Measurements from ENCODE around the gene RFTN2. TPM values are rescaled to one million over a fixed set of nuclear protein-coding genes. Genes with fewer than 3 reads are reported as not detected.

RFTN2 gene
- total and polyA plus RNA-seq, 9 of the 15 experiments (the other 6 are each of a cell fraction or from before 2014, with no cell fraction given) = 0.01 to 0.11 (median 0.04) TPM; not detected in 6

DNA sequence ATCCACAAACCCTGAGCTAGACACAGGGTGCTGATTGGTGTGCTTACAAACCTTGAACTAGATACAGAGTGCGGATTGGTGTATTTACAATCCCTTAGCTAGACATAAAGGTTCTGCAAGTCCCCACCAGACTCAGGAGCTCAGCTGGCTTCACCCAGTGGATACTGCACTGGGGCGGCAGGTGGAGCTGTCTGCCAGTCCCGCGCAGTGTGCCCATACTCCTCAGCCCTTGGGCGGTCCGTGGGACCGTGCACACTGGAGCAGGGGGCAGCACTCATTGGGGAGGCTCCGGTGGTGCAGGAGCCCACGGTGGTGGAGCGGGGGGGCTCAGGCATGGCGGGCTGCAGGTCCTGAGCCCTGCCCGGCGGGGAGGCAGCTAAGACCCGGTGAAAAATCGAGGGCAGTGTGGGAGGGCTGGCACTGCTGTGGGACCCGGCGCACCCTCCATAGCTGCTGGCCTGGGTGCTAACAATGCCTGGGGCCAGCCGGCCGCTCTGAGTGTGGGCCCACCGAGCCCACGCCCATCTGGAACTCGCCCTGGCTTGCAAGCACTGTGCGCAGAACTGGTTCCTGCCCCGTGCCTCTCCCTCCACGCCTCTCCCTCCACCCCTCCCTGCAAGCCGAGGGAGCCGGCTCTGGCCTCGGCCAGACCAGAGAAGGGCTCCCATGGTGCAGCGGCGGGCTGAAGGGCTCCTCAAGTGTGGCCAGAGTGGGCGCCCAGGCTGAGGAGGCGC, 83.9 kb downstream of the RFTN2 start:
- in situ Hi-C loops (cut with MboI) = no loop called here
- ChIA-PET CTCF (ENCODE audit: low intra/inter-chr PET ratio) (no interaction called here), POLR2A (no interaction called here)
- FAIRE-seq = no peak
- H3K79me2 ChIP-seq (ENCODE audit: control insufficient read depth, insufficient read depth, low read length) = no peaks in the 10 kb centered on the region
- no peaks in the 10 kb centered on the region for H3K9me3 ChIP-seq (replicated peaks; ENCODE audit: control insufficient read depth, insufficient read depth, low read depth, low read length)
- H3K4me1 ChIP-seq (replicated peaks in 1 of 2; ENCODE audit: control insufficient read depth in 2 of 2, insufficient read depth in 2 of 2, low read length in 2 of 2) = peaks cover 0 to 6% of the 10 kb centered on the region in 2 experiments; a peak in 1 of 5 replicates
- no peak overlapping the region for H3K4me3 ChIP-seq
- no TSS peak for BruUV-seq (replicated peaks)
- no peak overlapping the region for H3K27ac ChIP-seq (ENCODE audit: extremely low read depth, low read depth, low read length)
- no peaks in the 10 kb centered on the region for H3K27me3 ChIP-seq (ENCODE audit: control insufficient read depth in 2 of 2, insufficient read depth in 2 of 2, low read length in 2 of 2)
- no peak overlapping the region for H3K4me2 ChIP-seq (ENCODE audit: insufficient read depth, low read length)
- intact Hi-C loops (cut with micrococcal nuclease) = loop anchor here (10.0 kb wide), 1 partner anchor 207 kb away; no protein-coding TSS in a partner anchor
- TF ChIP-seq SMC3 (conservative IDR thresholded peaks at IDR 0.05; ENCODE audit: insufficient read depth, low read depth, low read length) (no peak), NBN (IDR thresholded peaks at IDR 0.05; ENCODE audit: low read depth) (no peak), CXXC5 (CRISPR knock-in tag; IDR thresholded peaks at IDR 0.05) (no peak), NRF1 (conservative IDR thresholded peaks at IDR 0.05 in 1 of 2, IDR thresholded peaks at IDR 0.05 in 1 of 2) (no peak), MIER1 (IDR thresholded peaks at IDR 0.05; ENCODE audit: low read depth) (no peak), CHD2 (IDR thresholded peaks at IDR 0.05; ENCODE audit: low read depth, low read length) (no peak), MEIS2 (IDR thresholded peaks at IDR 0.05; ENCODE audit: partially characterized antibody) (no peak), ZBTB17 (CRISPR knock-in tag; IDR thresholded peaks at IDR 0.05) (no peak), BHLHE40 (IDR thresholded peaks at IDR 0.05; ENCODE audit: low read length) (no peak), ZNF551 (CRISPR knock-in tag; IDR thresholded peaks at IDR 0.05) (no peak), ZNF239 (CRISPR knock-in tag; IDR thresholded peaks at IDR 0.05) (no peak), CSDE1 (IDR thresholded peaks at IDR 0.05) (no peak), MCM7 (IDR thresholded peaks at IDR 0.05) (no peak), KLF16 (IDR thresholded peaks at IDR 0.05) (no peak), ELF1 (tag; IDR thresholded peaks at IDR 0.05) (no peak), TAF15 (IDR thresholded peaks at IDR 0.05; ENCODE audit: low read depth, low read length) (no peak), EP400 (IDR thresholded peaks at IDR 0.05) (no peak), POLR3G (IDR thresholded peaks at IDR 0.05; ENCODE audit: extremely low read depth, insufficient read length, insufficient replicate concordance) (no peak)
- TF ChIP-seq, protein P1, sequence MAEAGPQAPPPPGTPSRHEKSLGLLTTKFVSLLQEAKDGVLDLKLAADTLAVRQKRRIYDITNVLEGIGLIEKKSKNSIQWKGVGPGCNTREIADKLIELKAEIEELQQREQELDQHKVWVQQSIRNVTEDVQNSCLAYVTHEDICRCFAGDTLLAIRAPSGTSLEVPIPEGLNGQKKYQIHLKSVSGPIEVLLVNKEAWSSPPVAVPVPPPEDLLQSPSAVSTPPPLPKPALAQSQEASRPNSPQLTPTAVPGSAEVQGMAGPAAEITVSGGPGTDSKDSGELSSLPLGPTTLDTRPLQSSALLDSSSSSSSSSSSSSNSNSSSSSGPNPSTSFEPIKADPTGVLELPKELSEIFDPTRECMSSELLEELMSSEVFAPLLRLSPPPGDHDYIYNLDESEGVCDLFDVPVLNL (CRISPR knock-in tag; IDR thresholded peaks at IDR 0.05; ENCODE audit: low read depth) = no peak
- TF ChIP-seq, protein P2, sequence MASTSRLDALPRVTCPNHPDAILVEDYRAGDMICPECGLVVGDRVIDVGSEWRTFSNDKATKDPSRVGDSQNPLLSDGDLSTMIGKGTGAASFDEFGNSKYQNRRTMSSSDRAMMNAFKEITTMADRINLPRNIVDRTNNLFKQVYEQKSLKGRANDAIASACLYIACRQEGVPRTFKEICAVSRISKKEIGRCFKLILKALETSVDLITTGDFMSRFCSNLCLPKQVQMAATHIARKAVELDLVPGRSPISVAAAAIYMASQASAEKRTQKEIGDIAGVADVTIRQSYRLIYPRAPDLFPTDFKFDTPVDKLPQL (IDR thresholded peaks at IDR 0.05; ENCODE audit: extremely low read depth, insufficient read length) = no peak
- ATAC-seq = no peak; the same call in none of the 3 replicates
- no peaks in the 10 kb centered on the region for H3K9me1 ChIP-seq (ENCODE audit: control insufficient read depth, insufficient read depth, low read length)
- no peak overlapping the region for H2AFZ ChIP-seq (ENCODE audit: low read depth, low read length)
- H4K20me1 ChIP-seq (replicated peaks; ENCODE audit: control insufficient read depth, insufficient read depth, low read length) = no peaks in the 10 kb centered on the region
- H3K36me3 ChIP-seq (ENCODE audit: control insufficient read depth, insufficient read depth, low read length) = no peaks in the 10 kb centered on the region
- WGBS (ENCODE audit: insufficient coverage, low coverage, missing lambda C conversion rate) = 33% methylated on average over 12 of the region's 32 CpGs
- H3K9ac ChIP-seq (ENCODE audit: insufficient read depth in 1 of 2, low read depth in 2 of 2, low read length in 2 of 2) = no peak overlapping the region
- no peak for DNase-seq (ENCODE audit: extremely low read depth in 1 of 4, low spot score in 3 of 4)

Measured in K562 (cell line).